WTC11 (cell line): Measurements from ENCODE around the gene UBE2J2. TPM values are rescaled to one million over a fixed set of nuclear protein-coding genes. Genes with fewer than 3 reads are reported as not detected.

ENCODE experiments used
- ATAC-seq: fragments of 200-7000 bp; cut with Tn5 transposase; 2 replicates; pipeline ENCODE4 v1.10.0; 2021; ENCODE audit warnings: mild to moderate bottlenecking, moderate library complexity
- CTCF ChIA-PET: fragments of 300-600 bp; sonication (Branson Sonifier 250); formaldehyde crosslinking; loops from one replicate; lab custom pipeline; 2021; ENCODE audit warnings: antibody characterized with exemption; lab: Charles Lee
- POLR2A ChIA-PET: fragments of 350-600 bp; sonication (Branson Sonifier 250); formaldehyde crosslinking; loops from one replicate; lab custom pipeline; 2021; ENCODE audit warnings: antibody characterized with exemption; lab: Charles Lee
- DNase-seq: peaks from one replicate; pipeline ENCODE4 v3.0.0; 2021; ENCODE audit warnings: low spot score
- H3K27ac Mint-ChIP-seq: 2 replicates; pipeline ENCODE4 v1.8.0; 2021; ENCODE audit warnings: mixed read lengths
- H3K27me3 Mint-ChIP-seq: 2 replicates; pipeline ENCODE4 v1.8.0; 2021; ENCODE audit warnings: low read depth, mild to moderate bottlenecking, moderate library complexity, mixed read lengths
- H3K36me3 Mint-ChIP-seq: 2 replicates; pipeline ENCODE4 v1.8.0; 2021; ENCODE audit warnings: mixed read lengths
- H3K4me1 Mint-ChIP-seq: 2 replicates; pipeline ENCODE4 v1.8.0; 2022; ENCODE audit warnings: mixed read lengths
- H3K4me3 Mint-ChIP-seq: 2 replicates; pipeline ENCODE4 v1.8.0; 2021; ENCODE audit warnings: mild to moderate bottlenecking, moderate library complexity, mixed read lengths
- H3K9me3 Mint-ChIP-seq: 2 replicates; pipeline ENCODE4 v1.8.0; 2021; ENCODE audit warnings: mixed read lengths
- ATF3 ChIP-seq: sonication (generic); formaldehyde crosslinking; conservative IDR thresholded peaks from 2 replicates; pipeline ENCODE4 v1.8.1; 2022; ENCODE audit warnings: mild to moderate bottlenecking, missing genetic modification reagents
- ATF6 ChIP-seq: sonication (generic); formaldehyde crosslinking; IDR thresholded peaks from 2 replicates; pipeline ENCODE4 v1.8.1; 2023; ENCODE audit warnings: mild to moderate bottlenecking, missing genetic modification reagents
- EMX1 ChIP-seq: fragments of 250-450 bp; sonication (Bioruptor Pico); IDR thresholded peaks from 2 replicates; pipeline ENCODE4 v1.8.0; 2021; ENCODE audit warnings: mild to moderate bottlenecking
- HMGA2 ChIP-seq: fragments of 250-450 bp; sonication (Bioruptor Pico); IDR thresholded peaks from 2 replicates; pipeline ENCODE4 v1.4.0; 2021; ENCODE audit warnings: mild to moderate bottlenecking, moderate library complexity
- NFE2L1 ChIP-seq: sonication (generic); formaldehyde crosslinking; IDR thresholded peaks from 2 replicates; pipeline ENCODE4 v1.8.1; 2023; ENCODE audit warnings: missing genetic modification reagents
- NR1H2 ChIP-seq: sonication (generic); formaldehyde crosslinking; IDR thresholded peaks from 2 replicates; pipeline ENCODE4 v1.9.0; 2021; ENCODE audit warnings: mild to moderate bottlenecking, moderate library complexity, missing genetic modification reagents
- SMAD3 ChIP-seq: sonication (generic); formaldehyde crosslinking; IDR thresholded peaks from 2 replicates; pipeline ENCODE4 v1.8.0; 2022; ENCODE audit warnings: missing genetic modification reagents, mild to moderate bottlenecking, borderline replicate concordance
- USF2 ChIP-seq: sonication (generic); formaldehyde crosslinking; IDR thresholded peaks from 2 replicates; pipeline ENCODE4 v1.8.1; 2023; ENCODE audit warnings: mild to moderate bottlenecking, missing genetic modification reagents, moderate library complexity
- ZNF423 ChIP-seq: fragments of 250-450 bp; sonication (Bioruptor Pico); IDR thresholded peaks from 2 replicates; pipeline ENCODE4 v2.1.2; 2022; ENCODE audit warnings: mild to moderate bottlenecking, moderate library complexity
- ZSCAN18 ChIP-seq: fragments of 250-450 bp; sonication (Bioruptor Pico); IDR thresholded peaks from 2 replicates; pipeline ENCODE4 v2.1.2; 2022; ENCODE audit warnings: mild to moderate bottlenecking, moderate library complexity
- total RNA-seq: library from RNA; stranded (reverse); gene quantifications from 3 replicates; pipeline ENCODE4 v1.2.3, GENCODE V29; 2021
- TF ChIP-seq, protein P1 (sequence below): fragments of 200-600 bp; IDR thresholded peaks from 2 replicates; pipeline ENCODE4 v1.8.0; 2022; ENCODE audit warnings: antibody characterized with exemption
- TF ChIP-seq, protein P2 (sequence below): sonication (generic); formaldehyde crosslinking; IDR thresholded peaks from 2 replicates; pipeline ENCODE4 v1.8.0; 2023; ENCODE audit warnings: missing genetic modification reagents
- TF ChIP-seq, protein P3 (sequence below): fragments of 250-450 bp; sonication (Bioruptor Pico); conservative IDR thresholded peaks from 2 replicates; pipeline ENCODE4 v1.9.0; 2021; ENCODE audit warnings: mild to moderate bottlenecking

The UBE2J2 gene
- total RNA-seq, 1 experiment from 2014 or later, result 72.2 TPM

- TF ChIP-seq, protein P1, sequence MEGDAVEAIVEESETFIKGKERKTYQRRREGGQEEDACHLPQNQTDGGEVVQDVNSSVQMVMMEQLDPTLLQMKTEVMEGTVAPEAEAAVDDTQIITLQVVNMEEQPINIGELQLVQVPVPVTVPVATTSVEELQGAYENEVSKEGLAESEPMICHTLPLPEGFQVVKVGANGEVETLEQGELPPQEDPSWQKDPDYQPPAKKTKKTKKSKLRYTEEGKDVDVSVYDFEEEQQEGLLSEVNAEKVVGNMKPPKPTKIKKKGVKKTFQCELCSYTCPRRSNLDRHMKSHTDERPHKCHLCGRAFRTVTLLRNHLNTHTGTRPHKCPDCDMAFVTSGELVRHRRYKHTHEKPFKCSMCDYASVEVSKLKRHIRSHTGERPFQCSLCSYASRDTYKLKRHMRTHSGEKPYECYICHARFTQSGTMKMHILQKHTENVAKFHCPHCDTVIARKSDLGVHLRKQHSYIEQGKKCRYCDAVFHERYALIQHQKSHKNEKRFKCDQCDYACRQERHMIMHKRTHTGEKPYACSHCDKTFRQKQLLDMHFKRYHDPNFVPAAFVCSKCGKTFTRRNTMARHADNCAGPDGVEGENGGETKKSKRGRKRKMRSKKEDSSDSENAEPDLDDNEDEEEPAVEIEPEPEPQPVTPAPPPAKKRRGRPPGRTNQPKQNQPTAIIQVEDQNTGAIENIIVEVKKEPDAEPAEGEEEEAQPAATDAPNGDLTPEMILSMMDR, result peak; percentile 71
- TF ChIP-seq EMX1 (CRISPR knock-in tag) (no peak), ZNF423 (CRISPR knock-in tag) (peak; percentile 53), ZSCAN18 (no peak)
- TF ChIP-seq, protein P2, sequence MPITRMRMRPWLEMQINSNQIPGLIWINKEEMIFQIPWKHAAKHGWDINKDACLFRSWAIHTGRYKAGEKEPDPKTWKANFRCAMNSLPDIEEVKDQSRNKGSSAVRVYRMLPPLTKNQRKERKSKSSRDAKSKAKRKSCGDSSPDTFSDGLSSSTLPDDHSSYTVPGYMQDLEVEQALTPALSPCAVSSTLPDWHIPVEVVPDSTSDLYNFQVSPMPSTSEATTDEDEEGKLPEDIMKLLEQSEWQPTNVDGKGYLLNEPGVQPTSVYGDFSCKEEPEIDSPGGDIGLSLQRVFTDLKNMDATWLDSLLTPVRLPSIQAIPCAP (CRISPR knock-in tag), result no peak
Observed at GRCh38 chr1:1302006-1302430, 28.4 kb upstream of the UBE2J2 start (continued).

- no peak for DNase-seq
- ATAC-seq, result no peak
- Mint-ChIP-seq H3K9me3 (no peaks in the 10 kb centered on the region), H3K4me1 (peaks cover 5% of the 10 kb centered on the region)
- TF ChIP-seq, protein P3, sequence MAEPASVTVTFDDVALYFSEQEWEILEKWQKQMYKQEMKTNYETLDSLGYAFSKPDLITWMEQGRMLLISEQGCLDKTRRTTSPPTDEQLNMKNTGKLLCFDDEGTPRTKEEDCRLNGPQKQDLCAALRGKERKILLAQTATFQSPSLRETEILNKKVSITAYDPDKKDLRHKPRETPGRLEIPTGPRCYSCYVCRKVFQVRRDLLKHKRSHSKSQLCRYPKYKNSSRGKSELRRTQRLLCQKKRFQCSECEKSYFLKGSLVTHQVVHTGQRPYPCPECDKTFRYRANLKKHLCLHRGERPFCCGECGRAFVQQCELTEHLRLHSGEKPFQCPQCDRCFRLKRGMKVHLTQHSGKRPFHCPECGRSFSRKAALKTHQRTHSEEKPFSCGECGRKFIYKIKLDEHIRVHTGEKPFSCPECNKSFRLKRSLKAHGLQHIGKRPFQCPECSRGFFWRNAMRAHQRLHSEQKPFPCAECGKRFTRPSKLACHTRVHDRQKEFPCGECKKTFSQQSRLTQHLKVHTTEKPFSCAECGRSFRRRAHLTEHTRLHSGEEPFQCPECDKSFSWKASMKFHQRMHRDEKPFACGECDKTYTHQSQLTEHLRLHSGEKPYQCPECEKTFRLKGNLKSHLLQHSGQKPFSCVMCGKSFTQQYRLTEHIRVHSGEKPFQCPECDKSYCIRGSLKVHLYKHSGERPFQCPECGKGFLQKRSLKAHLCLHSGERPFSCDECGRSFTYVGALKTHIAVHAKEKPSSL (CRISPR knock-in tag), result no peak
- TF ChIP-seq ATF3 (CRISPR knock-in tag) (no peak), ATF6 (no peak)
- TF ChIP-seq, all 79 proteins: peak for 0
- H3K27me3 Mint-ChIP-seq, result no peaks in the 10 kb centered on the region
- H3K36me3 Mint-ChIP-seq, result no peaks in the 10 kb centered on the region
- ChIA-PET CTCF (interaction anchor here (0.7 to 7.6 kb wide), 14 partner anchors 9 to 303 kb away, joined by 3 to 81 read pairs (median 4); partner anchors contain the start of gene UBE2J2), POLR2A (interaction anchor here (0.6 kb wide), 1 partner anchor 62 kb away, joined by 4 read pairs; no protein-coding TSS in a partner anchor)
- H3K27ac Mint-ChIP-seq, result no peak overlapping the region
- H3K4me3 Mint-ChIP-seq, result no peak overlapping the region
Observed at GRCh38 chr1:1300352-1300739, 26.7 kb upstream of the UBE2J2 start.

DNA sequence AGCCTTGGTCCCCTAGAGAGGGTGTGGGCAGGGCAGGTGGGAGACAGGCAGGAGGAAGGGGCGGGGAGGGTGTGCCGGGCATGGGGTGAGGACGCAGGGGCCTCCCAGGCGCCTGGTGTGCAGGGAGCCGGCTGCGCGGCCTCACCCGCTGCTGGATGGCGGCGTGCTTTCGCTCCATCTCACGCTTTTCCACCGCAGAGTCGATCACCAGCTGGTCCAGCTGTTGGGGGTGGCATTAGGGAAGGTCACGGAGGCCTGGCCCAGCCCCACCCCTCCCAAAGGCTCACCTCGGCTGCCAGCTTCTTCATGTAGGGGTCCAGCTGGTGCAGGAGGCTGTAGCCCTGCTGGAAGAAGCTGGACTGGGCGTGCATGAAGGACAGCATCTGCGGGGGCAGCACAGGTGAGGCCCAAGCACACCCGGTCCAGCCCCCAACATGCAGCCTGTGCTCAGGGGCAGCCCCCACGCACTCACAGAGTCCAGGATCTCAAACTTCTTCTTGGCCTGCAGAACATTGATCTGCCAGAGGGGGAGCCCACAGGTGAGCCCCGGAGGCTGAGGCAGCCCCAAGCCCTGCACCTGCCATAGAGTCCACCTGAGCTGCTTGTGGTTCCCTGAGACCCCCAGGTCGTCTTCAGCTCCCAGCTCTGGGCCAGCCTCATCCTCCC is 26.2 kb upstream of the UBE2J2 start:
- CTCF ChIA-PET, result interaction anchor here (0.7 to 7.6 kb wide), 14 partner anchors 8 to 303 kb away, joined by 3 to 81 read pairs (median 4); partner anchors contain the start of gene UBE2J2
- POLR2A ChIA-PET, result interaction anchor here (0.6 kb wide), 1 partner anchor 62 kb away, joined by 4 read pairs; no protein-coding TSS in a partner anchor
- ATAC-seq, result peak; percentile 59
- peak; percentile 66 for DNase-seq
- TF ChIP-seq USF2 (CRISPR knock-in tag) (no peak), SMAD3 (CRISPR knock-in tag) (no peak), NFE2L1 (no peak), NR1H2 (CRISPR knock-in tag) (no peak), HMGA2 (CRISPR knock-in tag) (no peak)
- Mint-ChIP-seq H3K4me3 (no peak overlapping the region), H3K27ac (no peak overlapping the region), H3K27me3 (no peaks in the 10 kb centered on the region), H3K36me3 (no peaks in the 10 kb centered on the region), H3K4me1 (peaks cover 3% of the 10 kb centered on the region; the same call in 1 of the 2 replicates), H3K9me3 (no peaks in the 10 kb centered on the region)
